ENCODE results near the gene DDX23.
"Not testable (repeated sequence)": the region's sequence is repeated elsewhere in the genome, so short reads cannot be mapped to it uniquely, and the experiment has no call there.

DDX23 gene

DNA sequence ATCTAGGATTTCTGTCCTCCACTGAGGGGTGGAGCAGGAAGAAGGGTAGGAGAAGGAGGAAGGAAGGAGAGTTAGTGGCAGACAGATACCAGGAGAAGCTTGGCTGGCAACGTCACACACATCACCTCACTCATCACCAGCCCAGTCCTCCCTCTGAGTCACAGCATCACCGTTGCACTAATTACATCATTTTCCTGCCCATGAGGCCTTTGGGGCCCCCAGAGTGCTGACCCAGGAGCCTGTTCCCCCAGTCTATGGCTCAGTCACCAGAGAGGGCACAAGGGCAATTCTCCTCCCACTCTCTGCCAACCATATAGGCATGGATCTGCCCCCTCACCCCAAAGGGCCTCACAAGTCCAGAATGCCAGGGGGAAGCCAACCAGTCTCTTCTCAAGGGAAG lies 9.1 kb upstream of the DDX23 start:
- DNase-seq = no peak

DNA sequence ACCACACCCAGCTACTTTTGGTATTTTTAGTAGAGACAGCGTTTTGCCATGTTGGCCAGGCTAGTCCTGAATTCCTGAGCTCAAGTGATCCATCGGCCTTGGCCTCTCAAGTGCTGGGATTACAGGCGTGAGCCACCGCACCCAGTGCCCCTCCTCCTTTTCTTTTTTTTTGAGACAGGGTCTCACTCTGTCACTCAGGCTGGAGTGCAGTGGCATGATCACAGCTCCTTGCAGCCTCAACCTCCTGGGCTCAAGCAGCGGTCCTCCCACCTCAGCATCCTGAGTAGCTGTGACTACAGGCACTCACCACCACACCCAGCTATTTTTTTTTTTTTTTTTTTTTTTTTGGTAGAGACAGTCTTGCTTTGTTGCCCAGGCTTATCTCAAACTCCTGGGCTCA lies 8.3 kb upstream of the DDX23 start:
- not testable (repeated sequence) for DNase-seq

DNA sequence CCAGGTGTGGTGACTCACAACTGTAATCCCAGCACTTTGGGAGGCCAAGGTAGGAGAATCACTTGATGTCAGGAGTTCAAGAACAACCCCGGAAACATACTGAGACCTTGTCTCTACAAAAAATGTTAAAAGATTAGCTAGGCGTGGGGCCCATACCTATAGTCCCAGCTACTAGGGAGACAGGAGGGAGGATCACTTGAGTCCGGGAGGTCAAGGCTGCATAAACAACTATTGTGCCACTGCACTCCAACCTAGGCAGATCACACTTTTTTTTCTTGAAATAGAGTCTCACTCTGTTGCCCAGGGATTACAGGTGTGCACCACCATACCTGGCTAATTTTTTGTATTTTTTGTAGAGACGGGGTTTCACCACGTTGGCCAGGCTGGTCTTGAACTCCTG lies 7.6 kb upstream of the DDX23 start:
- DNase-seq = no peak

DNA sequence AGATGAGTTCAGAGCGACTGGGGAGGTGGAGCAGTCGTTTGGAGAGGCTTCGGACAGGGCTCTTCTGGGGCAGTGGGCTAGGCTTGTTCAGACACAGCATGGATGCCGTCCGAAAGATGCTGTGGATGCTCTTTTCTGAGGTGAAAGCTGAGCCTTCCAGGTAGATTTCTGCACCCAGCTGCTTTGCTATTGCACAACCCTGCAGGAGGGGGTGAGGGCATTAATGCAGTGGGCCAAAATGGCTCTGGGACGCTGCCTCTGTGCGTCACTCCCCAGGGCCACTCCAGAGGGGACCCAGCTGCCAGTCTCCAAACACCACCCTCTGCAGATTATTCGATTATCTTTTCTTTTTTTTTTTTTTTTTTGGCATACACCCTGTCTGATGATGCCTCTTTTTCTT lies 6.1 kb upstream of the DDX23 start:
- DNase-seq = no peak

DNA sequence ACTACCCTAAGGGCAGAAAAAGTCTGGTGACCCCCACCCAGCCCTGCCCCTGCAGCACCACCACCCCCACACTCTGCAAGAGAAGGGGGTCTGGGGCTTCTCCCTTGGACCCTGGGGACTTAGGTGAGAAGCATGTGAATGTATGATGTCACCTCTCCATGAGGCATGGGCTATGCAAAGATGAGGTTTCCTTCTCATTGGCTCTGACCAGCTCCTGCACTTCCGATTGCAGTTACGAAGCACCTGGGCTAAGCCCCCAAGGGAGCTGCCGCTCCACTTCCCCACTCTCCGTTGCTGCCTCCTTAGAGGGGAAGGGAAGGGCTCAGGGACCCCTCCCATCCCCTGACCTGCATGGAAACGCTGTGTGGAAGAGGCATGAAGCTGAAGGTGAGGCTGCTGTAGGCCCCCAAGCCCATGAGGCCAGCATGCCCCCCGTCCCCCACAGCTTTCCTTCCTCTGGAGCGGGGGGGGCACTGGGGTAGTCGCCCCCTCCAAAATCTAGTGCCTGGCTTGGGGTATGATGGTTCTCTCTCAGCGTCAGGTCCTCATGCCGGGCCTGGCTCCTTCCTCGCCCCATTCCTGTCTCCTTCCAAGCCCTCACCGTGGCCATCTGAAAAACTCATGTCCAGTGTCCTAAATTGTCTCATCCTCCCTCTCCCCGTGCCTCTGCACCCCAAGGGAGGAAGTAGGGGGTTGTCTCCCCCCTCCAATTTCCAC lies 5.5 kb upstream of the DDX23 start:
- DNase-seq = no peak

DNA sequence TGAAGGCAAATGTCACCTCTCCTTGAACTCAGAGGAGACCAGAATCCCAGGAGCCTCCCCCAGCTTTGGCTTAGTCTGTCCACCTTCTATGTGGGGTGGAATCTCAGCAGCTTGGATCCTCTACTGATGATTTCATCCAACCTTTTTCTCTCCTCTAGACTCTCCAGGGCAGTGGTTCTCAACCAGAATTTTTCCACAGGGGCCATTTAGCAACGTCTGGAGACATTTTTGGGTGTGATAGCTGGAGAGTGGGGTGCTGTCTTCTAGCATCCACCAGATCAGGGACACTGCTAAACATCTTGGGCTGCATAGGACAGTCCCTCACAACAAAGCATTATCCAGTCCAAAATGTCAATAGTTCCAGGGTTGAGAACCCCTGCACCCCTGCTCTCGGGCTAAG lies 4.4 kb upstream of the DDX23 start:
- no peak for DNase-seq

DNA sequence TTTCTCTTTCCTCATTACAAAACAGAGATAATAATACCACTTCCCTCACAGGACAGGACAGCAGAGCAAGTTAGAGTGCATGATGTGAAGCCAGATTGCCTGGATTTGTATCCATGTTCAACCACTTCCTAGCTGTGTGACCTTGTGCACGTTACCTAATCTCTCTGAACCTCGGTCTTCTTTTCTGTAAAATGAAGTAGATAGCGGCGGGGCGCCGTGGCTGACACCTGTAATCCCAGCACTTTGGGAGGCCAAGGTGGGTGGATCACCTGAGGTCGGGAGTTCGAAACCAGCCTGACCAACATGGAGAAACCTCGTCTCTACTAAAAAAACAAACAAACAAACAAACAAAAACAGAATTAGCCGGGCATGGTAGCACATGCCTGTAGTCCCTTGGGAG lies 3.0 kb upstream of the DDX23 start:
- not testable (repeated sequence) for DNase-seq

DNA sequence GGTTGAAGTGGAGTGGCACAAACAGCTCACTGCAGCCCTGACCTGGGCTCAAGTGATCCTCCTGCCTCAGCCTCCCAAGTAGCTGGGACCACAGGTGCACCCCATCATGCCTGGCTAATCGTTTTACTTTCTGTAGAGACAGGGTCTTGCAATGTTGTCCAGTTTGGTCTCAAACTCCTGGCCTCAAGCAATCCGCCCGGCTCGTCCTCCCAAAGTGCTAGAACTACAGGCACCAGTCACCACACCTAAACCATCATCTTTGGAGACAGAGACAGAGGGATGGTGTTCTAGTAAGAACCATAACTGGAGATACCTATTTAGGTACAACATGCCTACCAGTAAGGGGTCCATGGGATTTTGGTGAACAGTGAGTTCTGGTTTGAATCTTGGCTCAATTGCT lies 2.5 kb upstream of the DDX23 start:
- no peak for DNase-seq

DNA sequence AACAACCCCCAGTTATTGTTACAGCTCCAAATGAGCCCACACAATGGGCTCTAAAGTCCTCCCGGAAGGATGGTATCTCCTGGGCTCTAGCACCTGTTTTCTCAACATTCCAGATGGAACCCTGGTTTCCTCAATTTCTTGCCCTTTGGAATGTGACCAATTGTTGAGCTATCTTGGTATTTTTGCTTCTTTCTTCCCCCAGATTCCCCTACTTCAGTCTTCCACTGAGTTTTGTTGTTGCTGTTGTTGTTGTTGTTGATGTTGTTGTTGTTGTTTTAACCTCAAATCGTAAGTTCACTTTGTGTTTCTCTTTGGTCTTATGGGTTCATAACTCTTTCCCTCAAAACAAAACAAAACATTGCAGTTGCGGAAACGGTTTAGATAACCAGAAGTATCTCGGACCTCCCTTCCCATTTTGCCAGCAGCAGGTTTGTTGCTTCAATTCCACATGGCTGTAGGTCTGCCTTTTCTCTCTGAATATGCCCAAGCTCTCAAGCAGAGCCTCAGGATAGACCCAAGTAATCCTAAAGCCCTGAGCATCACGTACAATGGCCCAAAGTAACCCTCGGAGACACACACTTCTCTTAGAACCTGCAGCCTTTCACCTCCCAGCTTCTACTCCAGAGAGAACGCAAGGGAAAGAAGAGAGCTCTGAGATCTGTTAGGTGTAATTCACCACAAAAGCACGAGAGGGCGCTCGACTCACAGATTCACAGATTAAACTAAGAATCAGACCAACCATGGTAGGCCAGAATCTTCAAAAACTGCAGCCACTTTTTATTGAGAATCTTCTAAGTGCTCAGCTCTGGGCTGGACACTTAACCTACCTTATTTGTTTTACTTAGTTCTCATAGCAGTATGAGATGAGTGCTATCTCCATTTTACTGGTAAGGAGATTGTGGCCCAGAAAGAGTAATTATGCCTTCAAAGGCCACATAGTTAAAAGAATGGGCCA lies 1.0 kb upstream of the DDX23 start:
- DNase-seq = peak; percentile 49

DNA sequence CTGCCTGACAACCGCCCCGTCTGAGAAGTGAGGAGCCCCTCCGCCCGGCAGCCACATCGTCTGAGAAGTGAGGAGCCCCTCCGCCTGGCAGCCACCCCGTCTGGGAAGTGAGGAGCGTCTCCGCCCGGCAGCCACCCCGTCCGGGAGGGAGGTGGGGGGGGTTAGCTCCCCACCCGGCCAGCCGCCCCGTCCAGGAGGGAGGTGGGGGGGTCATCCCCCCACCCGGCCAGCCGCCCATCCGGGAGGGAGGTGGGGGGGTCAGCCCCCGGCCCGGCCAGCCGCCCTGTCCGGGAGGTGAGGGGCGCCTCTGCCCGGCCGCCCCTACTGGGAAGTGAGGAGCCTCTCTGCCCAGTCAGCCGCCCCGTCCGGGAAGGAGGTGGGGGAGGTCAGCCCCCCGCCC lies 9.9 kb downstream of the DDX23 start:
- DNase-seq = not testable (repeated sequence)

DNA sequence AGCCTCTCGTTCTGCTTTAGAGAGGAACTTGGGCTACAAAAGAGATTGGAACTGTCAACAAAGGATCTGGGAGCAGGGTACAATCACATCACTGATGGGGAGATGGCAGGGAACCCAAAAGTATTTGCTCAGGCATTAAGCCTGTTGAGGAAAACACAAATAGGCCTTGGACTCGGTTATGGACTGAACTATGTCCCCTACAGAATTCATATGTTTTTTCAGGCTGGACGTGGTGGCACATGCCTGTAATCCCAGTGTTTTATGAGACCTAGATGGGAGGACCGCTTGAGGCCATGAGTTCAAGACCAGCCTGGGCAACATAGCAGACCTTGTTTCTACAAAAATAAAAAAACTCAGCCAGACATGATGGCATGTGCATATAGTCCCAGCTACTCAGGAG lies 13.9 kb downstream of the DDX23 start:
- no peak for DNase-seq

DNA sequence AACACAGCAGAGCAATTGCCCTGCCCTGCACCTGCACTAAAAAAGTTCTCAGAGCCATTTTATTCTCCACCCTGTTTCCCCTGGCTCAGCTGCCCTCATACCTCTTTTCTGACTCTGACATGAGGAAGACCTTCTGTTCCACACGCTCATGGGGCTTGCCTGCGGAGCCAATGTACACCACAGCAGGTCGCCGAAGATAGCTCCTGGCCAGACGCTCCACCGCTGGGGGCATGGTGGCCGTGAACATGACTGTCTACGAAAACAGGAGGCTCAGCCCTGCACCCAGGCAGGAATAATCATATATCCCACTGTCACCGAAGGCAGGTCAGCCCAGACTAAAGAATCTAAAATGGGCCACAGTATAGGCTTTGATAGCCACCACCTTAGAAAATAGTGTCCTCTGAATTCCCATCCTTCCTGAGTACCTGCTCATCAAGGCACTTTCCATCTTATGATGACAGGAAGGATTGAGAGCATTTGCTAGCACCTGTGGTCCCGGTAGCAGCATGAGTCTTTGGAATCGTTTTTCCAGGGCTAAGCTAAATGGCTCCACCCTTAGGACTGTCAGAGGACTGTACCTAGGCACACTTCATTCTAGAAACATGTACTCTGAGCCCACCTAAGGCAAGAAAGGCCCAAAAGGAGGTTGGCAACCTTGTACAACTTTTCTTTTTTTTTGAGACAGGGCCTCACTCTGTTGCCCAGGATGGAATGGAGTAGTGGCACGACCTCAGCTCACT lies 19.5 kb downstream of the DDX23 start:
- DNase-seq = no peak

DNA sequence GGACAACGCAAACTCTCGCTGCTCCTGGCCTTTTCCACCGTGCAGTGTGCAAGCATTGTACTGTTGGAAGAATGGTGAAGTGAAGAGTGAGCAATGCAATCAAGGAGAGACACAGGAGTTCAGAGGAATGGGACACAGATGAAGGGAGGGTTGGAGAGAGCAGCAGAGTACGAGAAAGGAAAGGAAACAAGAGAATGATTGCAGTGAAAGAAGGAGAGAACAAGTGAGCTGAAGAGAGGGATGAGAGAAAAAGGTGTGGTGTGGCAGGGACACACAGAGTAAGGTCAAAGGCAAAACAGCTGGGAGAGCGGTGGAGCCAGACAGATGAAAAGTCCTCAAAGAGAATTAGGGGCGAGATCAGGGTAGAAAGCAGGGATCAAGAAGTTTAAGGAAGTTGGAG lies 20.7 kb downstream of the DDX23 start:
- DNase-seq = no peak

DNA sequence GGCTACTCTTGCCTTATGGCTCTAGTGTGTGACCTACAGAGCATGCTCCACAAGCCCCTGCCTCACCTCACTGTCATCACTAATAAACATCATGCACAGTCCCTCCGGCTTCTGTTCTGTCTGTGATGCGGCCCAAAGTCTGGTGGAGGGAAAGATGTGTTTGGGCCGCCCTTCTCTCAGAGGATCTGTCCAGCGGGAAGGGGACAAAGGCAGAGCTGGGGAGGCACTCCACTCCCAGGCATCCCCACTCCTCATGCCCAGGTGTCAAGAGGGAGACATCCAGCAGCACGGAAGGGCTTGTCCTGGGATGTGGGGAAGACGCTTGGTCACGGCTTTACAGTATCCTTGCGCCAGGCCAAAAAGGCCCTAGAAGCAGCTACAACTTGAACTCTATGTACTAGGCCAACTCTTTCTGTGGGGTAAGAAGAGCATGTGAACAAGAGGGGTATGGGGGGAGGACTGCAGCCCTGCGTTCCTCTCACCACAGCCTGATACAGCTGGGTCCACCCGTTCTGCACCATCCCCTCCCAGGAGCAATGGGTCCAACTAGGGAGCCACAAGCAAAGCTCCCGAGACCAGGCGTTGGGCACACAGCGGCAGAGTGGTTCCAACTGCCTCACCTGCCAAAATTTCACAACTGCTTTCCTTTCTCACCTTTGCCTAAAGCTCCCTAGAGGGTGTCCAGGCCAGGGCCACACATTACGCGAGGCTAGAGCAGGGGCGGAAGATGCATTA lies 23.0 kb downstream of the DDX23 start:
- DNase-seq = no peak

DNA sequence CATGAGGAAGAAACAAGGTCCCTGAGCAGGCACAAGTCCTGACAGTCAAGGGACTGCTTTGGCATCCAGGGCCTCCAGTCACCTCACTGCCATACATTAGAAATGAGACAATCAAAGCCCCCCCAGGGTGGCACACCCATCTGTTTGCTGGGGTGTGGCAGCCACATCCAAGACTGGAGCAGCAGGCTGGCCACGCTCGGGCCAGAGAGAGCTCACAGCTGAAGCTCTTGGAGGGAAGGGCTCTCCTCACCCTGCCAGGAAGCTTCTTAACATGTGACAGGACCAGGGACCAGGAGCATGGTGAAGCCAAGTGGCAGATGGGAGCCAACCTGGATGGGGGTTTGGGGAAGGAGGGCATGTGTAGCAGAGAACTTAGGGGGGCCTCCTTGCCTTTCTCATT lies 23.7 kb downstream of the DDX23 start:
- DNase-seq = no peak

DNA sequence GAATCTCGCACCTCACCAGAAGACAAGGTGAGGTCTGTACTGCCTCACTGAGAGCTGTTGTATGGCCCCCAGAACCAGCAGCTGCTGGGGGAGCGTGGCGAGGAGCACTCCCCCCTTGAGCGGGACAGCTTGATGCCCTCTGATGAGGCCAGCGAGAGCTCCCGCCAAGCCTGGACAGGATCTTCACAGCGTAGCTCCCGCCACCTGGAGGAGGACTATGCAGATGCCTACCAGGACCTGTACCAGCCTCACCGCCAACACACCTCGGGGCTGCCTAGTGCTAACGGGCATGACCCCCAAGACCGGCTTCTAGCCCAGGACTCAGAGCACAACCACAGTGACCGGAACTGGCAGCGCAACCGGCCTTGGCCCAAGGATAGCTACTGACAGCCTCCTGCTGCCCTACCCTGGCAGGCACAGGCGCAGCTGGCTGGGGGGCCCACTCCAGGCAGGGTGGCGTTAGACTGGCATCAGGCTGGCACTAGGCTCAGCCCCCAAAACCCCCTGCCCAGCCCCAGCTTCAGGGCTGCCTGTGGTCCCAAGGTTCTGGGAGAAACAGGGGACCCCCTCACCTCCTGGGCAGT lies 24.4 kb downstream of the DDX23 start:
- DNase-seq = no peak

DNA sequence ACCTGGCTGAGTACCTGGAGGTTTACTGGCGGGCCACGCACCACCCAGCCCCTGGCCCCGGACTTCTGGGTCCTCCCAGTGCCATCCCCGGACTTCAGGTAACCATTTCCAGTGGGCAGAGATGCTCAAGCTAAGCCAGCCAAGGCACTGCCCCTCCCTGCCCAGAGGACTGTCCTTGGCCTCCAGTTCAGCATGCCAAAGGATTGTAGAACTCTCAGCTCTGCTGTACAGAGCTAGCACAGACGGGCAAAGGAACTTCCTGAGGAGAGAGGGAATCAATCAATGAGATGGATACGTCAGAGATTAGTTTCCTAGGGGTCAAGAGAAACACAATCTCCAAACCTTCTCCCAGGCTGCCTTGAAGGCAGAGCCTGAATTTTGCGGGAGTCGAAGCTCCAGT lies 24.9 kb downstream of the DDX23 start:
- DNase-seq = no peak

DNA sequence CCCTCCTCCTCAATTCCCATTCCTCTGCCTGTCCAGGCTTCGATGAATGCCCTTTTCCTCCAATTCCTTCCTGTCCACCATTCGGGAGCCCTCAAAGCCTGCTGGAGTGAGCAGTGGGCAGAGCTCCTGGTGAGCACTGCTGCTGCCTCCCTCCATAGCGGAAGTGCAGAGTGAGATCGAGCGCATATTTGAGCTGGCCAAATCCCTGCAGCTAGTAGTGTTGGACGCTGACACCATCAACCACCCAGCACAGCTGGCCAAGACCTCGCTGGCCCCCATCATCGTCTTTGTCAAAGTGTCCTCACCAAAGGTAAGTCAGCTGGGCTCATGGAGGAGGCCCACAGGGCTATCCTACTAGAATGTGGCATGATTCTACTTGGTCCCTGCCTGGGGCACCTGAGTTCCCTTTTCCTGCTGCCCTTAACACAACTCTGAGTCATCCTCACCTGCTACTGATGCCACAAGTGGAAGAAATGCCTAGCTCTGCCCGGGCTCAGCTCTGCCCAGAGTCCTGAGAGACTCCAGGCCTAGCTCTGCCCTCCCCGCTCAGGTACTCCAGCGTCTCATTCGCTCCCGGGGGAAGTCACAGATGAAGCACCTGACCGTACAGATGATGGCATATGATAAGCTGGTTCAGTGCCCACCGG lies 25.6 kb downstream of the DDX23 start:
- no peak for DNase-seq

DNA sequence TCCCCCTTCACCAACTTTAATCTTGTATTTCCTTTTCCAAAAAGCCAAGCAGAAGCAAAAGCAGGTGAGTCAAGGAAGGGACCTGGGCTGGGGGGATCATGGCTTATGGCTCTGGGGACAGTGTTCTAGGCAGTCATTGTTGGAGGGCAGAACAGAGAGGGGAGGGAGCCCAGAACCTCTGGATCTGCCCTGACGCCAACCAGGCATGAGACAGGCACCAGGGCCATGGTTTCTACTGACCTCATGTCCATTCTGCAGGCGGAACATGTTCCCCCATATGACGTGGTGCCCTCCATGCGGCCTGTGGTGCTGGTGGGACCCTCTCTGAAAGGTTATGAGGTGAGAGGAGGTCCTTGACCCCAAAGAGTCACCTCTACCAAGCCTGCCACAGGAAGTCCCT lies 27.1 kb downstream of the DDX23 start:
- no peak for DNase-seq

DNA sequence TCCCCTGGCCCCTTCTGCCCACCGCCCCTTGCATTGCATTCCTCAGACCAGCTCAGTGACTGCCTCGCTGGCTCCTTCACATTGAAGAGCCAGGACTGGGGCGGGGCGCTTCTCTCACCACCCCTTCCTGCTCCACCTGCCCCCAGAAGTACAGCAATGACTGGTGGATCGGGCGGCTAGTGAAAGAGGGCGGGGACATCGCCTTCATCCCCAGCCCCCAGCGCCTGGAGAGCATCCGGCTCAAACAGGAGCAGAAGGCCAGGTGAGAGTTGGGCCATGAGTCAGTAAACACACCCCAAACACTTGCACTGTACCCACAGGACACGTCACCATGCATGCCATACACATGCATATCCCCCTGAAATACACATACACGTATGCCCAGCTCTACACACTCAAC lies 27.9 kb downstream of the DDX23 start:
- no peak for DNase-seq

DNA sequence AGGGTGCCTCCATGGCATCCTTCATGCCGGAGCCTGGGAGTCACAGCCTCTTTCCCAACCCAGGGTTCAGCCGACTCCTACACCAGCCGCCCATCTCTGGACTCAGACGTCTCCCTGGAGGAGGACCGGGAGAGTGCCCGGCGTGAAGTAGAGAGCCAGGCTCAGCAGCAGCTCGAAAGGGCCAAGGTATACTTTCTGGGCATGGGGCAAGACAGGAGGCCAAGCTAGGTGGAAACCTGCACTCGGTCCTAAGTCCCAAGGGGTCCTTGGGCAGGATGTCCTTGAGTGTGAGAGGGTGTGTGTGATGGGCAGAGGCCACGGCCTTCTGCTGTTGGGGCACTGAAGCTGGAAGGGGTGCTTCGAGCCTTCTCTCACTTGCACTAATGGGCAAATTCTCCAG lies 28.7 kb downstream of the DDX23 start:
- DNase-seq = no peak

DNA sequence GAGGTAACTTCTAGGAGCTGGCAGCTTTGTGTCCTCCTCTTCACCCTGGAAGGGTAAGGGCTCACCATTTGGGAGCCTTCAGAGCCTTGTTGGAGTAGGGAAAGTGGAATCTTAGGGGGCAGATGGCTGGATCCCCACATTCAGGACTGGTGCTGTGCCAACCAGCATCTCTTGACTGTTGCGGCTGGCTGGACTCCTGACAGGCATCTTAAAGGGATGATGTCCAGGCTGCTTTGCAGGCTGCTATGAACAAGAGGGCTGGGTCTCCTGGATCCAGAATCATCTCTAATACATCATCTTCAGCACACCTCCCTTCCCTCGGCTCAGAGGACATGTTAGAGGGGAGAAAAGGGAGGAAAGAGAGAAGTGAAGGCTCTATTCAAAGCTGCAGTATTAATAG lies 29.3 kb downstream of the DDX23 start:
- no peak for DNase-seq
